ENCODE results near the gene ZNF266. TPM values are rescaled to one million over a fixed set of nuclear protein-coding genes. Genes with fewer than 3 reads are reported as not detected.

The ZNF266 gene
- total RNA-seq, 4 donors from 2014 or later: 21.9 to 57.9 (median 42.4) TPM

DNA sequence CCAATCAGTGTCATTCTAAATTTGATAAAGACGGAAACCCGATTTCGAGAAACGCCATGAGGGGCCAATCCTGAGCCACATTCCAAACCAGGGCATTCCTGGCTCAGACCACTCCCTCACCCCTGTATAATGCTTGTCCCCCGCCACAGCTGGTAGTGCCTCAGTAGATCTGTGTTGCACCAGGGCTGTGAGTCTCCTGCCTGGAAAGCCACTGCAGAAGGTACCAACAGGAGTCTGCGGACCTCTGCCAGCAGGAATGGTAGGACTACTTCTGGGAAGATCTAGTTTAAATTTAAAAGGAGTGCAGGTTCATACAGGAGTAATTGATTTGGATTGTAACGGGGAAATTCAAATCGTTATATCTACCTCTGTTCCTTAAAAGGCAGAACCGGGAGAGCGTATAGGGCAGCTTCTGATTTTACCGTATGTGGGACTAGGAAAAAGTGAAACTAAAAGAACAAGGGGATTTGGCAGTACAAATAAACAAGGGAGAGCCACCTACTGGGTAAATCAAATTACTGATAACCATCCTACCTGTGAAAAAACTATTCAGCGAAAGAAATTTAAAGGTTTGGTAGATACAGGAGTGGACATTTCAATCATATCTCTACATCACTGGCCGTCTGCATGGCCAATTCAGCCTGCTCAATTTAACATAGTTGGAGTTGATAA lies 20.8 kb upstream of the ZNF266 start:
- no peak for DNase-seq
- no peaks in the 10 kb centered on the region for H3K4me1 ChIP-seq
- no peak for TF ChIP-seq POLR2A (IDR thresholded peaks at IDR 0.05)
- TF ChIP-seq, protein P1, sequence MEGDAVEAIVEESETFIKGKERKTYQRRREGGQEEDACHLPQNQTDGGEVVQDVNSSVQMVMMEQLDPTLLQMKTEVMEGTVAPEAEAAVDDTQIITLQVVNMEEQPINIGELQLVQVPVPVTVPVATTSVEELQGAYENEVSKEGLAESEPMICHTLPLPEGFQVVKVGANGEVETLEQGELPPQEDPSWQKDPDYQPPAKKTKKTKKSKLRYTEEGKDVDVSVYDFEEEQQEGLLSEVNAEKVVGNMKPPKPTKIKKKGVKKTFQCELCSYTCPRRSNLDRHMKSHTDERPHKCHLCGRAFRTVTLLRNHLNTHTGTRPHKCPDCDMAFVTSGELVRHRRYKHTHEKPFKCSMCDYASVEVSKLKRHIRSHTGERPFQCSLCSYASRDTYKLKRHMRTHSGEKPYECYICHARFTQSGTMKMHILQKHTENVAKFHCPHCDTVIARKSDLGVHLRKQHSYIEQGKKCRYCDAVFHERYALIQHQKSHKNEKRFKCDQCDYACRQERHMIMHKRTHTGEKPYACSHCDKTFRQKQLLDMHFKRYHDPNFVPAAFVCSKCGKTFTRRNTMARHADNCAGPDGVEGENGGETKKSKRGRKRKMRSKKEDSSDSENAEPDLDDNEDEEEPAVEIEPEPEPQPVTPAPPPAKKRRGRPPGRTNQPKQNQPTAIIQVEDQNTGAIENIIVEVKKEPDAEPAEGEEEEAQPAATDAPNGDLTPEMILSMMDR (IDR thresholded peaks at IDR 0.05): no peak
- H3K27ac ChIP-seq: no peak overlapping the region
- peaks cover 0 to 29% (median 11%) of the 10 kb centered on the region in 4 donors for H3K9me3 ChIP-seq
- no peaks in the 10 kb centered on the region for H3K36me3 ChIP-seq
- no peaks in the 10 kb centered on the region for H3K27me3 ChIP-seq
- no peak overlapping the region for H3K4me3 ChIP-seq

DNA sequence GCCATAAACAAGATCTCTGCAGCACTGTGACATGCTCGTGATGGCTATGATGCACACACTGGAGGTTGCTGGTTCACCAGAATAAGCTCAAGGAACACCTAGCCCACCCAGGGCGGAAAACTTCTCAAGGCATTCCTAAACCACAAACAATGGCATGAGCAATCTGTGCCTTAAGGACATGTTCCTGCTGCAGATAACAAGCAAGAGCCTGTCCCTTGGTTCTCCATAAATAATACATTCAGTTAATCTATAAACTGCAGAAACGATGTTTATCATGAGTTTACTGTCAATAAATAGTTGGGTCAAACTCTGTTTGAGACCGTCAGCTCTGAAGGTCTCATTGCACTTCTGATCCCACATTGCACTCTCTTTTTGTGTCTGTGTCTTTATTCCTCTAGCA lies 18.6 kb upstream of the ZNF266 start:
- TF ChIP-seq POLR2A (IDR thresholded peaks at IDR 0.05): no peak
- TF ChIP-seq, protein P1 (IDR thresholded peaks at IDR 0.05): no peak
- Histone ChIP-seq H3K4me3 (no peak overlapping the region), H3K9me3 (peaks cover 0 to 27% (median 12%) of the 10 kb centered on the region in 4 donors)

DNA sequence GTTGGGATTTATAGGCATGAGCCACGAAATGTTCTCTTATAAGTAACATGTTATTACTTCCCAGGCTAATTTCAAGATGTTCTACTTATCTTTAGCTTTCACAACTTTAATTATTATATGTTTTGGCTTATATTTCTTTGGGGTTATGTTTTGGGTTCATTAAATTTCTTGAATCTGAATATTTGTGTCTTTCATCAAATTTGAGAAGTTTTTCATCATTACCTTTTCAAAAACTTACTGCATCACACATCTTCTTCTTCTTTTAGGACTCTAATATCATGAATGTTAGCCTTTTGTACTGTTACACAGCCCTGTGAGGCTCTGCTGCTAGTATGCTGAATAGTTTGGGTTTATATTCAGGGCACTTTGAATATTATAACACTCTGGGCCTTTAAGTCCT lies 9.7 kb upstream of the ZNF266 start:
- TF ChIP-seq, protein P1 (IDR thresholded peaks at IDR 0.05): no peak
- no peak for TF ChIP-seq POLR2A (IDR thresholded peaks at IDR 0.05)
- Histone ChIP-seq H3K4me1 (no peaks in the 10 kb centered on the region), H3K4me3 (no peak overlapping the region), H3K27ac (no peak overlapping the region), H3K9me3 (peaks cover 0 to 35% (median 0%) of the 10 kb centered on the region in 4 donors), H3K36me3 (no peaks in the 10 kb centered on the region), H3K27me3 (no peaks in the 10 kb centered on the region)
- DNase-seq: no peak

More for the DNA sequence above, 18.6 kb upstream of the ZNF266 start:
- no peaks in the 10 kb centered on the region for H3K27me3 ChIP-seq
- H3K27ac ChIP-seq: no peak overlapping the region
- no peak for DNase-seq
- no peaks in the 10 kb centered on the region for H3K4me1 ChIP-seq
- no peaks in the 10 kb centered on the region for H3K36me3 ChIP-seq

DNA sequence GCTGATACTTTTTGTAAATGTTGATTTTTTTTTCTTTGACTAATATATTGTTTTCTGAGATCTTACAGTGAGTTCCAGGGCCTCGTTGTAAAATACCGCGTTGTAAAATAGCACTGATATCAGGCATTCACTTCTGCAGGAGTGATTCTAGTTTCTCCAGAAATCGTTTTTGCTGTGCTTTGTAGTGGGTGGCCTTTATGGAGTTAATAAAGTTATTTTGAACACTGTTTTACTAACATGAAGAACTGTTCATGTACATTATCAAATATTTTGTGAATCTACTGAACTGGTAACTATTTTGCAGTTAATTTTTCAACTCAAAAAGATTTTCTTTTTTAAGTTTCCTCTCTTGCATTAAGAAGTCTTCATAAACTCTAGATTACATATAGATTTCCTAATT lies 985 bp upstream of the ZNF266 start:
- Histone ChIP-seq H3K27me3 (no peaks in the 10 kb centered on the region), H3K36me3 (peaks cover 0 to 25% (median 0%) of the 10 kb centered on the region in 3 donors), H3K4me1 (peaks cover 0 to 13% (median 2%) of the 10 kb centered on the region in 4 donors), H3K4me3 (peak overlapping the region in 1 of 4 donors; percentile 94), H3K27ac (no peak overlapping the region), H3K9me3 (no peaks in the 10 kb centered on the region)
- TF ChIP-seq, protein P1 (IDR thresholded peaks at IDR 0.05): no peak
- TF ChIP-seq POLR2A (IDR thresholded peaks at IDR 0.05): no peak
- no peak for DNase-seq

DNA sequence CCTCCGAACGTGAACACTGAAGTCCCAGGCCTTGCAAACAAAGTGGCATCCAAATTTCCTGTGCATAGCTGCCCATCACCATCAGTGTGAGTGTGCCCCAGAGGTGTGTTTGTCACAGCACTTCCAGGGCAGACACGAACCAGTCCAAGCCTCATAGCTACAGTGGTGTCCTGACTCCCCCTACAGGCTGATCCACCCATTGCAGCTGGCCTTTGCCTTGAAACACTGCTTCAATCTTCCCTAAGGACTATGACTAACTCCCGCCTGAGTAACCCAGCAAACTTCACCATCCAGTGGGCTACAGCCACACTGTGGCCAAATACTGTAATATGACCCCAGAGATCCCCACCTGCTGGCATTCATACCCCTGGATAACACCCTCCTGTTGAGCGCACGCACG lies 3.9 kb downstream of the ZNF266 start:
- TF ChIP-seq, protein P1 (IDR thresholded peaks at IDR 0.05): peak in 4 of 6 experiments; percentile 3 to 41 (median 22)
- TF ChIP-seq POLR2A (IDR thresholded peaks at IDR 0.05): no peak
- no peak overlapping the region for H3K27ac ChIP-seq
- peaks cover 0 to 50% (median 0%) of the 10 kb centered on the region in 3 donors for H3K36me3 ChIP-seq
- no peaks in the 10 kb centered on the region for H3K27me3 ChIP-seq
- no peak overlapping the region for H3K4me3 ChIP-seq
- H3K9me3 ChIP-seq: no peaks in the 10 kb centered on the region
- H3K4me1 ChIP-seq: peaks cover 0 to 13% (median 2%) of the 10 kb centered on the region in 4 donors
- DNase-seq: no peak

Data from Peyer's patch (tissue), 4 donors.